NCI-H1105 (cell line): ENCODE data around the gene ANG.
A peak's percentile ranks its signal among the peaks of the same experiment; 100 is the strongest.
"Not testable (repeated sequence)": the region's sequence is repeated elsewhere in the genome, so short reads cannot be mapped to it uniquely, and the experiment has no call there.

Source experiments
- DNase-seq: peaks from one replicate; lab custom pipeline; 2025; lab: John Stamatoyannopoulos, UW

ANG gene

GRCh38 chr14:20688167-20688839 lies at the start of gene ANG:
TSS of gene ANG (plus strand) at chr14:20688764. CDS start at chr14:20693565, 4,801 bp downstream.
- no peak for DNase-seq

- DNase-seq, result no peak
Observed at GRCh38 chr14:20641591-20641990, 47.0 kb upstream of the ANG start, which contains the start of gene OR6S1. TSS of gene OR6S1 (minus strand) at chr14:20641691. CDS start at chr14:20641691, 0 bp downstream.

DNA sequence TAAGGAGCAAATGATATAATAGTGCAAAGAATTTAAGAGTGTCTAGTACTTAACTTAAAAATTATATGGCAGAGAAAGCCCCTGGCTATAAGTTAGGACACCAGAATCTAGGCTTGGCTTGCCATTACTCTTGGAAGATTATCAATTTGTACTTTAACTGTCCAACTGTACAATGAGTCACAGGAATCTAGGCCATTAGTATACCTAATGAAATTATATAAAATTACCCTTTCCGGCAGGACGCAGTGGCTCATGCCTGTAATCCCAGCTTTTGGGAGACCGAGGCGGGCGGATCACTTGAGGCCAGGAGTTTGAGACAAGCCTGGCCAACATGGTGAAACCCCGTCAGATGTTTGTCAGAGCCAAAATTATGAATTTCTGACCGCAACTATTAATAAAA lies 46.4 kb upstream of the ANG start:
- DNase-seq, result no peak

DNA sequence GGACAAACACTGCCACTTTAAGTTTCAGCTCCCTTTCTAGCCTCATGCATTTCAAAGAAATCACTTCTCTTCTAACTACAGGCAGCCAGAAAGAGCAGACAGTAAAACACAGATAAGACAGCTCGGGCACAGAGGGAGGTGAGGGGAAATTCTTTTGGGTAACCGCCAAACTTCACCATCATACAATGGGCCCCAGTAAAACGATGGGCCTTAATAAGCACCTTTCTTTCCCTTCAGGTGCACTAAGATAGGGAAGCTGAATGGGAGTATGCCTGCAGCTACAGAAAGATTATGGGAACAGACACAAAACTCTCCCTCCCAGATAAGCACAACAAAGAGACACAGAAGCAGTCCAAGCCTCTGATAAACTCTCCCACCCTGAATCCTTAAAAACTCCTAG lies 45.8 kb upstream of the ANG start:
- not testable (repeated sequence) for DNase-seq

DNA sequence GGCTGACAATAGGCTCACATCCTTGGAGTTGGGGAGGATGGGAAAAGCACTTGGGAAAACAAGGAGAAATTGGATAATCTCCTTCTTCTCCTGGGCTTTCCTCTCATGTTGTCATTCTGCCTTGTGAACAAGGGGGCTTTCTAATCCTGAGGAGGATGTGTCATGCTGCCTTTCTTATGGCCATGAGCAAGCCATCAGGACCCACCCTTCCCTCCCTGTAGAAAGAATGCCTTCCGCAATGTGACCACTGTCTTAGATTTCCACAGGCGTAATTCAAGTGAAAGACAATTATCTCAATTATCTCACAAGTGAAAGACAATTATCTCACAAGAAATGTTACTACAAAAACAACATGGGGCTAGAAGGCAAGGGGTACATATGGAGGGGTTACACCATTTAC lies 44.0 kb upstream of the ANG start:
- DNase-seq, result no peak

GRCh38 chr14:20645481-20645880 lies 43.1 kb upstream of the ANG start:
- no peak for DNase-seq

DNA sequence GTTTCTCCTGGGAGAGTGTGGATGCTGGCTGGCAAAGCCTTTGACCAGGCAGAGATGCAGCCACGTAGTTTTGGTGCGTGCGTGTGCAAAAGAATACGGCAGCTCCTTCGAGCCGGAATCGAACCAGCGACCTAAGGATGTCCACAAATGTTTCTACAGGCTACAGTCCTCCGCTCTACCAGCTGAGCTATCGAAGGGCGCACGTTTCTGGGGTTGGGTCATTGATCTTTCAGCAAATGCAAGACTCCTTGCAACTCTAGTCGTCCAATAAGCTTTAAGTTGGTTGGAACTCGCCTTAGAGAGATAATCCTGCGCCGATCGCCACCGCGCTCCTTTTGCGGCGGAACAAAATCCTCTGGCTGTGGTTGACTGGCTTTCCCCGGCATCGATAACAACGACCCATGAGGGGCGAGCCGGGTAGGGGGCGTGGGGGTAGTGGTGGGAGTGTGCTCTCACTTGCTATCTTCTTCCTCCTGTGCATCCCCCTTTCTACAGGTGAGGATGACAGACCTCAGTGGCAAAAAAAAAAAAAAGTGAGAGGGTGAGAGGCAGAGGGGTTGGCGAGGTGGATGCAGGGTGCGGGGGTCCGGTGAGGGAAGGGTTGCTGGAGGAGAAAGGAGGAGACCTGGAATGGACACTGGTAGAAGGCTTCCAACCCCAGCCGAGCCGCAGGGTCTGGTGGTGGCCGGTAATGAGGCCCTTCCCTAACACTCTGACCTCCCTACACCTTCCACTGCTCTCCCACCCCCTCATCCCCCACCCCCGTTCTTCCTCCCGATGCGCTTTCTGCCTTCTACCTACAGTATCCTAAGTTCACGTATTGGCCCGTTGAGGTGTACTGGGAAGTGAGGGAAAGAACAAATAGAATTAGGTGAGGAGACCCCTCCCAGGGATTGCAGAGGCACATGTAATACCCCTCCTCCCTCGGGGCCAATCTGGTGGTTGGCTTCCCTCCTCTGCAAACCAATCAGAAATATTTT lies 35.3 kb upstream of the ANG start:
- no peak for DNase-seq

DNA sequence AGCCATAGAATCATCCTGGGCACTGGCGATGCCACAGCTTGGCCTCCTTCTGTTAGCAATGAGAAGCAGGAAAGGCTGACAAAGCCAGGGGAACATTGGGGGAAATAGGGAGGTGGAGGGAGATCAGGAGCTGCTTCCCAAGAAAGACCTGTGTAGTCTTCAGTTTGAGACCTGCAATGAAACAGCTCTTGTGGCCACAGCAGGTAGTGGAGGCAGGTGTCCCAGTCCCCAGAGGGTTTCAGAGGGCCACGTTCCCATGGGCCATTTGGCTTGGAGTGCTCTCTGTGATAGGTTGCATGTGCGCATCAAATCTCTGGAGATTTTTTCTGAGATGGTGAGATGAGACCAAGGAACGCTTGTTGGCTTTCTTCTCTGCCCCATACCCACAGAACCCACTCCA lies 32.7 kb upstream of the ANG start:
- DNase-seq, result no peak

DNA sequence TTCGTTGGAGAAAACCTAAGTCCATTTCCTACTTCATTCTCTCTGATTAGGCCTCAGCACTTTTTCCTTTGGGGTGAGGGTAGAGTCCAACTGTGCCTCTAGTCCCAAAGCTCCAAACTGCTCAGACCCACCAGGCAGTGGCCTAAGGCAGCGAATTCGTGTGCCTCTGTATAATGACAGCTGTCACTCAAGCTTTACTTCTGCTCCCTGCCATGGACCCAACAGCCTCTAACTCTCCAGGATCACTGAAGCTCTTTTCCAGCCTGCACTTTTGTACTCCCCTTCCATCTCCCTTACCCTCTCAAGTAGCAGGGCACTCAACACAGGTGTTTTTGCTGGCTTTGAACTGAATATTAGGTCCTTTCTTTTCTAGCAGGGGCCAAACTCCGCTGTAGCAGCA lies 32.3 kb upstream of the ANG start:
- no peak for DNase-seq

GRCh38 chr14:20657216-20658211 lies 31.1 kb upstream of the ANG start:
- DNase-seq, result peak; percentile 58

- DNase-seq, result no peak
Observed at GRCh38 chr14:20658246-20658645, 30.3 kb upstream of the ANG start.

DNA sequence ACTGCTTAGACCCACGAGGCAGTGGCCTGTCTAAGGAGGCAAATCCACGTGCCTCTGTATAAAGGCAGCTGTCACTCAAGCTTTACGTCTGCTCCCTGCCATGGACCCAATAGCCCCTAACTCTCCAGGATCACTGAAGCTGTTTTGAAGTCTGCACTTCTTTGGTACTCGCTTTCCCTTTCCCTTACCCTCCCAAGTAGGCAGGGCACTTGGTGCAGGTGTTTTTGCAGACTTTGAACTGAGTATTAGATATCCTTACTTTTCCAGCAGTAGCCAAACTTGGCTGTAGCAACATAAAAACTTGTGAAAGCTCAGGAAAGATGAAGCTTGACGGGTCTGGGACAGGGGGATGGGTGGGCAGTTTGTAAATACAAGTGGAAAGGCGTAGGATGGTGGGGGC lies 29.2 kb upstream of the ANG start:
- no peak for DNase-seq

- no peak for DNase-seq
Observed at GRCh38 chr14:20659813-20660395, 28.7 kb upstream of the ANG start.

DNA sequence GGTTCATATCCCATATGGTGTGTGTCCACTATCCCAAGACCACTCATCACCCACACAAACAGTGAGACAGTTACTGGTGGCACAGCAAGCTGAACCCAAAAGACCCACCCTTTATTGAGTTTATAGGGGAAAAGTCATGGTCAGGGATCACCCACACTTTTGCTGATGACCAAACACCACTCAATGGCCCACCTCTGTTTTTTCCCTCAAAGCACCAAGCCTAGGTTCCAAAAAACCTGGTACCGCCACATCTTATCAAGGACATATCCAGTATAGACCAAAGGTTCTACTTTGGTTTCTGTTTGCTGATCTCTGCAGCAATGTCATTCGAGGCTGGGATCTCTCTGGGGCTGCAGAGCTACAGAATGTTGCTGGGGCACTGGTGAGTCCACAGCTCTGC lies 27.4 kb upstream of the ANG start:
- DNase-seq, result no peak

DNA sequence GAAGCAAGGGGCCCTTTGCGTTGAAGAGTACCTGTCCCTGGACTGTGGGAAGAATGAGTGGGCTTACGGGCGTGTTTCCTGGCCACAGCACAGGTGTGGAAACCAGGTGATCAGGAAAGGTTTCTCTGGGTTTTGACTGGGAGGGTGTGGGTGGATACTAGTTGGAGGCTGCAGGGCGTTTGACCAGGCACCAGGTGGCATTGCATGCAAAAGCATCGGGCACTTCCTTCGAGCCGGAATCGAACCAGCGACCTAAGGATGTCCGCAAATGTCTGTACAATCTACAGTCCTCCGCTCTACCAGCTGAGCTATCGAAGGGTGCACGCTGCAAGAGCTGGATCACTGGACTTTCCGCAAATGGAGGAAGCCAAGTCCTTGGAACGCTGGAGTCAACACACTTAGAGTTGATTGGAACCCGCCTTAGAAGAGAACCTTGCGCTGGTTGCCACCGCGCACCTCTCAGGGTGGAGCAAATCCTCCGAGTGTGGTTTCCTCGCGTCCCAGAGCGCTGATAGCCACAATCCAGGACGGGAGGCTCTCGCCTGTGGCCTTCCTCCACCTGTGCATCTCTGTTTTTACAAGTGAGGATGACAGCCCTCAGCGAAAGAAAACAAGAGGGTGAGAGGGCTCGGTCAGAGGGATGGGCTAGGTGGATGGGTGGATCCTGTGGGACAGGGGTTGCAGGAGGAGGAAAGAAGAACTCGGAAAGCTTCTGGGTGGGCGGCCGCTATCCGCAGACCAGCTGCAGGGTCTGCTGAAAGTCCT lies 25.4 kb upstream of the ANG start:
- peak; percentile 77 for DNase-seq

DNA sequence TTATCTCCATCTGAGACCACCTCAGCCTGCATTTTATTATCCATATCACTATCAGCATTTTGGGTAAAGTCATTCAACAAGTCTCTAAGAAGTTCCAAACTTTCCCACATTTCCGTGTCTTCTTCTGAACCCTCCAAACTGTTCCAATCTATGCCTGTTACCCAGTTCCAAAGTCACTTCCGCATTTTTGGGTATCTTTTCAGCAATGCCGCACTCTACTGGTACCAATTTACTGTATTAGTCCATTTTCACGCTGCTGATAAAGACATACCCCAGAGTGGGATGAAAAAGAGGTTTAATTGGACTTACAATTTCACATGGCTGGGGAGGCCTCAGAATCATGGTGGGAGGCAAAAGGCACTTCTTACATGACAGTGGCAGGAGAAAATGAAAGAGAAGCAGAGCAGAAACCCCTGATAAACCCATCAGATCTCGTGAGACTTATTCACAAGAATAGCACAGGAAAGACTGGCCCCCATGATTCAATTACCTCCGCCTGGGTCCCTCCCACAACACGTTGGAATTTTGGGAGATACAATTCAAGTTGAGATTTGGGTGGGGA lies 22.1 kb upstream of the ANG start:
- not testable (repeated sequence) for DNase-seq

DNA sequence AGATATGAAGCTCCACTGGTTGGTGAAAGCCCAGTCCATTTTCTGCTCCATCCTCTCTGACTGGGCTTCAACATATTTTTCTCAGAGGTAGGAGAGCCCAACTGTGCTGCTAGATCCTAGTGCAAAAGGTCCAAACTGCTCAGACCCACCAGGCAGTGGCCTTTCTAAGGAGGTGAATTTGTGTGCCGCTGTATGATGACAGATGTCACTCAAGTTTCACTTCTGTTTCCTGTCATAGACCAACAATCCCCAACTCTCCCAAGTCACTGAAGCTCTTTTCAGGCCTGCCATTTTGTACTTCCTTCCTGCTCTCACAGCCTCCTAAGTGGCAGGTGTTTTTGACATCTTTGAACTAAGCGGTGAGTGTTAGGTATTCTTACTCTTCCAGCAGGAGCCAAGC lies 20.6 kb upstream of the ANG start:
- no peak for DNase-seq

- DNase-seq, result no peak
Observed at GRCh38 chr14:20668969-20669368, 19.6 kb upstream of the ANG start.

- no peak for DNase-seq
Observed at GRCh38 chr14:20671597-20672283, 16.8 kb upstream of the ANG start.

DNA sequence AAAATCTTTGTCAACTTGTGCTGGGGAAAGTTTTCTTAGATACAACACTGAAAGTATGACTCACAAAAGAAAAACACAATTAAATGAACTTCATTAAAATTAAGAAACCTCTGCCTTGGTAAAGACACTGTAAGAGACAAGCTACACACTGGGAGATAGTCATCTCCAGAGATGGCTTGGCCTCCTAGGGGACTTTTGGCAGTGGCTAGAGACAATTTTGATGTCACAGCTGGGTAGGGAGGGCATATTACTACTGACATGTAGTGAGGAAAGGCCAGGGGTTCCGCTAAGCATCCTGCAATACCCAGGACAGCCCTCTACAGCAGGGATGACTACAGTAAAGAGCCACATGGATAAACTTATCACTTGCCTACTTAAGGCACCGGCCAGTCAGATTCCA lies 12.9 kb upstream of the ANG start:
- no peak for DNase-seq
